PC-3 (cell line): ENCODE data around the gene PAX7.

Experiments used
- CTCF ChIP-seq: fragments of 300-600 bp; sonication (generic); conservative IDR thresholded peaks from 2 replicates; pipeline ENCODE4 v1.5.1; 2017; ENCODE audit warnings: antibody characterized with exemption, low read depth, mild to moderate bottlenecking, low read length
- EZH2phosphoT487 ChIP-seq: fragments of 300-600 bp; sonication (generic); IDR thresholded peaks from 2 replicates; pipeline ENCODE4 v1.6.1; 2018; ENCODE audit warnings: mild to moderate bottlenecking, antibody characterized with exemption, low read length, borderline replicate concordance

DNA sequence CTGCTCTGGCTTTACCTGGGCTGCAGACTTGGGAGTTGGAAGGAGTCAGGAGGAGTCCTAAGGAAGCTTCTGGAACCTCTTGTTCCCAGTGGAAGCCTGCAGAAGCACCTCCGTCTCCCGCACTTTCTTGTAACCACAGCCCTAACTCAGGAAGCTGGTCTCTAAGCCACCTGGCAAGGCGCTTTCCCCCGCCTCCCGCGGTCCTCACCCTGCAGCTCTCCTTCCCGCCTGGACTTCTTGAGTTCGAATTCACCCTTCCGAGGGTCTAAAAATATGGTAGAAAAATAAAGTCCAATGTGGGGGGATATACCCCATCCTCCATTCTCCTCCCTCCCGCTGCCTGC is 15.1 kb downstream of the PAX7 start:
- TF ChIP-seq CTCF, result no peak
- TF ChIP-seq EZH2phosphoT487, result no peak
